RWPE1 (cell line): ENCODE data around the gene BCORL1.

Experiments used
- CTCF ChIA-PET: fragments of 350-600 bp; sonication (Branson Sonifier 250); formaldehyde crosslinking; extraction: SDS; loops from one replicate; lab custom pipeline; 2021; lab: Yijun Ruan, JAX
- POLR2A ChIA-PET: fragments of 400-600 bp; formaldehyde crosslinking; extraction: SDS; loops from one replicate; lab custom pipeline; 2020; ENCODE audit warnings: antibody characterized with exemption; ENCODE audit not compliant: low non-redundant PET; lab: Yijun Ruan, JAX
- DNase-seq: peaks from one replicate; pipeline ENCODE4 v3.0.0; 2012; ENCODE audit warnings: low spot score
- H3K27ac ChIP-seq: fragments of 450-650 bp; 2 replicates; pipeline ENCODE4 v1.5.1; 2017
- CTCF ChIP-seq: fragments of 450-650 bp; conservative IDR thresholded peaks from 2 replicates; pipeline ENCODE4 v1.5.1; 2017; ENCODE audit warnings: low read depth, mild to moderate bottlenecking

The BCORL1 gene

GRCh38 chrX:130014356-130014755 lies 31.9 kb downstream of the BCORL1 start:
- ChIA-PET POLR2A (no interaction called here), CTCF (no interaction called here)
- DNase-seq = no peak
- no peak for TF ChIP-seq CTCF
- no peak overlapping the region for H3K27ac ChIP-seq

- no peak for TF ChIP-seq CTCF
- CTCF ChIA-PET = no interaction called here
- no peak overlapping the region for H3K27ac ChIP-seq
- no peak for DNase-seq
- POLR2A ChIA-PET = no interaction called here
Observed at GRCh38 chrX:130014770-130015169, 32.3 kb downstream of the BCORL1 start.

GRCh38 chrX:130015181-130015580 lies 32.7 kb downstream of the BCORL1 start:
- CTCF ChIA-PET = interaction anchor here (1.0 kb wide), 1 partner anchor 91 kb away, joined by 3 read pairs; no protein-coding TSS in a partner anchor
- DNase-seq = no peak
- no peak for TF ChIP-seq CTCF
- H3K27ac ChIP-seq = no peak overlapping the region
- POLR2A ChIA-PET = no interaction called here

GRCh38 chrX:130018143-130018542 lies 35.7 kb downstream of the BCORL1 start:
- CTCF ChIA-PET = no interaction called here

GRCh38 chrX:130020661-130021324 lies 38.4 kb downstream of the BCORL1 start:
- ChIA-PET CTCF (no interaction called here), POLR2A (no interaction called here)
- no peak for DNase-seq
- no peak for TF ChIP-seq CTCF
- H3K27ac ChIP-seq = no peak overlapping the region

More at GRCh38 chrX:130018143-130018542, 35.7 kb downstream of the BCORL1 start:
- POLR2A ChIA-PET = no interaction called here
- TF ChIP-seq CTCF = no peak
- no peak for DNase-seq
- H3K27ac ChIP-seq = no peak overlapping the region

GRCh38 chrX:130024127-130024526 lies 41.7 kb downstream of the BCORL1 start:
- H3K27ac ChIP-seq = no peak overlapping the region
- TF ChIP-seq CTCF = no peak
- peak; percentile 59 for DNase-seq
- ChIA-PET CTCF (no interaction called here), POLR2A (no interaction called here)
